GM19023 (cell line): Measurements from ENCODE around the gene PHF12.
"Not testable (repeated sequence)": the region's sequence is repeated elsewhere in the genome, so short reads cannot be mapped to it uniquely, and the experiment has no call there.

ENCODE experiments used
- ATAC-seq: cut with Tn5 transposase; IDR thresholded peaks from one replicate; pipeline ENCODE4 v1.9.1; 2021; ENCODE audit warnings: mild to moderate bottlenecking, moderate library complexity; ENCODE audit not compliant: unreplicated experiment

The PHF12 gene

GRCh38 chr17:28935744-28936460, 15.4 kb downstream of the PHF12 start:
- ATAC-seq = no peak

DNA sequence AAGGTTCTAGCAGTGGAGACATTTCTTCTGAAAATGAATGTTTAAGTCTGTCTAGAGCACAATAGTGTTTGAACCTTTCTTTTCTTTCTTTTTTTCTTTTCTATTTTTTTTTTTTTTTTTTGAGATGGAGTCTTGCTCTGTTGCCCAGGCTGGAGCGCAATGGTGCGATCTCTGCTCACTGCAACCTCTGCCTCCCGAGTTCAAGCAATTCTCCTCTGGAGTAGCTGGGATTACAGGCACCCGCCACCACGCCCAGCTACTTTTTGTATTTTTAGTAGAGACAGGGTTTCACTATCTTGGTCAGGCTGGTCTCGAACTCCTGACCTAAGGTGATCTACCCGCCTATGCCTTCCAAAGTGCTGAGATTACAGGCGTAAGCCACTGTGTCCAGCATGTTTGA, 16.8 kb downstream of the PHF12 start:
- not testable (repeated sequence) for ATAC-seq

- no peak for ATAC-seq
These were observed 21.5 kb downstream of the PHF12 start for GRCh38 chr17:28929787-28930186.

- ATAC-seq = no peak
These were observed 23.3 kb downstream of the PHF12 start for GRCh38 chr17:28928061-28928460.

DNA sequence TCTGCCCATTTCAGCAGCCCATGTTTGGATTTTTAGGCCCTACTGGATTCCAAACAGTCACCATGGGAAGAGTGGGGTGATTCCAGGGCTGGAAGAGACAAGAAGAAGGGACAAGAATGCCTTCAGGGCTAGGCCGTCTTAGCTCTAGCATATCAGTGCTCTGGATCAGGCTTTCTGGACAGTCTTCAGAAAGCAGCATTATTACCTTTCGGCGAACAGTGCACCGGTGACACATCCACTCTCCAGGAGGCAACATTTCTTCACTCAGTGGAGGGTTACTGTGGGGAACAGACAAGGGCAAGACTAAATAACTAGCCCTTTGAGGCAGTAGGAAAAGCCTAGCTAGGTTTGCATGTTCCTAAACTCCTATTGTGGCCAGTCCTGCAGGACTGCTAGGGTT, 24.5 kb downstream of the PHF12 start:
- no peak for ATAC-seq

DNA sequence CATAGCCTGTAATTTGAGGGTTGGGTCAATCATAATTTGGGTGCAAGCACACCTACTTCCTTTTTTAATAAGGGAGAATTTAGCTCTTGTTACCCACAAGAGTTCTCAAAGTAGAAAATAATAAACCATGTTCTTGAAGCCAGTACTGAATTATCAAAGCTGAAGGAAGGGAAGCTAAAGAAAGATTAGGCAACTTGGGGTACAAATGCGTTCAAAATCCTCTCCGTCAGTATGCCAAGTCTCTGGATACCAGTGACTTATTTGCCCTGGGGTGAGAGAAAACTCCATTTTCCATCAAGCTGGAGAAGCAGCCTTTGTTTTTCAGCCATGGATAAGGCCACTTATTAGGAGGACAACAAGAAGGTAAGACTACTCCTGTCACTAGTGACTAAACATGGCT, 25.0 kb downstream of the PHF12 start:
- no peak for ATAC-seq

- no peak for ATAC-seq
These were observed 25.4 kb downstream of the PHF12 start for GRCh38 chr17:28925912-28926365.

GRCh38 chr17:28920201-28920600, 31.1 kb downstream of the PHF12 start:
- ATAC-seq = no peak

DNA sequence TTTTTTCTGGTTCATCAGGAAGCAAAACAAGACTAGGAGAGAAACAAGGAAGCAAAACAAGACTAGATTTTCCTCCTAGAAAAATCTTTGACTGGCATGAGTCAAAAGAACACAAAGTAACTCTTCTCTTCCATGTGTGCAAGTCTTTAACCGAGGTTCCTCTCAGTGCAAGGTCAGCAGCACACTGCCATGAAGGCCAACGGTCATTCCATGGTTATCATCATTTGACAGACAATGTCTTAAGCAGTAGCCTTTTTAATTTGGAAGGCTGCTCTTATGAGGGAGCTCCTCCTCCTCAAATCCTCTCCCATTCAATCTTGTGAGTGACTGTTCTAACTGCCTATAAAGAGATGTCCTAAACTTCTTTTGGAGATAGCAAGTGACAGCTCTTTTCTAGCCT, 33.0 kb downstream of the PHF12 start:
- no peak for ATAC-seq

GRCh38 chr17:28917465-28917864, 33.9 kb downstream of the PHF12 start:
- ATAC-seq = no peak

GRCh38 chr17:28917029-28917428, 34.3 kb downstream of the PHF12 start:
- no peak for ATAC-seq

- no peak for ATAC-seq
These were observed 34.9 kb downstream of the PHF12 start for GRCh38 chr17:28916302-28916934.

- no peak for ATAC-seq
These were observed 38.4 kb downstream of the PHF12 start for GRCh38 chr17:28912938-28913333.

DNA sequence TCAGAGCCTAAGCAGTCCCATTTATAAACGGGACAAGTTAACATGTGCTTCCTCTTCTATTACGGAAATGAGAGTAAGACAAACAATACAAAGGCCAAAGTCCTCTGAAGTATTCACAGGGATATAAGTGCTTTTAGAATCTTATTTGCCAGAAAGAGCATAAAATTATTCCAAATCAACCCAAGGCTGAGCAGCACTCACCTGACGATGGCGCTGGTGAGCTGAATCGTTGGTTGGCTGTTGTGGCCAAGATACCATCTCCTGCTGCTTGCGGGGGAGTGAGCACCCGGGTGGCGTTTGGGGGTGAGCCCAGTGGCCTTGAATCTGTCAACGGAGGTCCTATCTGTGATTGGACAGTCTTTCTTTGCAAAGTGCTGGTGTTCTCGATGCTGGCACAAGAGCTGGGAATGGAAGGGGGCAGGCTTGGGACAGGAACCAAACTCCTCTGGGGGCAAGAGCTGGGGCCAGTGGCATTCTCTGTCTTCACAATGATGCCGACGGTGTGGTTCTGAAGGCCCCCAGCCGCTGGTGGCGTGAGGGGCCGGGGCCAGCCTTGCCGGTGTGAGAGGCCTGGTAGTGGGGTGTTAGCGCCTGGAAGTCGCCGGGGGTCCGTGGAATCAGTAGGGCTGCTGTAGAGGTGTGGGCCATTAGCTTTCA, 38.9 kb downstream of the PHF12 start:
- no peak for ATAC-seq

GRCh38 chr17:28911411-28912045, 39.8 kb downstream of the PHF12 start:
- no peak for ATAC-seq

- ATAC-seq = no peak
These were observed 40.8 kb downstream of the PHF12 start for GRCh38 chr17:28910534-28910933.

- no peak for ATAC-seq
These were observed 42.6 kb downstream of the PHF12 start for GRCh38 chr17:28908640-28909167.

- no peak for ATAC-seq
These were observed 43.4 kb downstream of the PHF12 start for GRCh38 chr17:28907709-28908475.

- ATAC-seq = no peak
These were observed 44.4 kb downstream of the PHF12 start for GRCh38 chr17:28906706-28907438.

DNA sequence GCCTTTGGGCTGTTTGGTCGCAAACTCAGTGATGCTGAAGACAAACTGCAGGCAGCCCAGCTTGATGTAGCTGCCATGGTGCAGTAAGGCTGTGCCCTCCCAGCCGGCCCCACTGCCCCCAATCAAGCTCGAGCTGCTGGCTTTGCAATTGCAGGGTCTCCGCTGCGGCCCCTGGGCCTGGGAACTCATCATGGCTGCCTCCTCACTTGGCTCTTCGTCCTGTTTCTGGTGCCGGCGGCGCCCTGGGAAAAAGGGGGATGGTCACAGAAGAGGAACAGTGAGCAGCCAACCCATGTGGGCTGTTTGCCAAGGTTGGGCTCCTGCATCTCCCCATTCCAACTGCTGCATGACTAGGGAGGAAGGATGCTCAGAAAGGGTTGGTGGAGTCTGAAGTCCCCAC, 45.0 kb downstream of the PHF12 start:
- ATAC-seq = no peak
